Measurements from ENCODE around the gene TMEM134.

GRCh38 chr11:67412495-67413179, 56.4 kb downstream of the TMEM134 start:
- TF ChIP-seq CTCF (IDR thresholded peaks at IDR 0.05; ENCODE audit: low read depth, low read length) (no peak), POLR2A (IDR thresholded peaks at IDR 0.05; ENCODE audit: extremely low read depth, insufficient read length) (no peak), MAX (IDR thresholded peaks at IDR 0.05; ENCODE audit: low read depth, low read length) (no peak)

All from NB4 (cell line).